Erythroblast (primary cell): ENCODE measurements around the gene UGT1A10.

Experiments used
- GATA1 ChIP-seq: IDR thresholded peaks from 2 replicates; pipeline ENCODE4 v1.6.1; 2011; ENCODE audit warnings: low read depth, mild to moderate bottlenecking, control low read depth, low read length, moderate library complexity
- POLR2A ChIP-seq: IDR thresholded peaks from 2 replicates; pipeline ENCODE4 v1.6.1; 2011; ENCODE audit warnings: mild to moderate bottlenecking, low read length

- no peak for TF ChIP-seq POLR2A
- no peak for TF ChIP-seq GATA1
These were observed 110.4 kb downstream of the UGT1A10 start for GRCh38 chr2:233746475-233747282.
